Muscle of back (tissue), 11 donors: ENCODE results near the gene RASL12. TPM values are rescaled to one million over a fixed set of nuclear protein-coding genes. Genes with fewer than 3 reads are reported as not detected.
A peak's percentile ranks its signal among the peaks of the same experiment; 100 is the strongest.
"Not testable (repeated sequence)": the region's sequence is repeated elsewhere in the genome, so short reads cannot be mapped to it uniquely, and the experiment has no call there.

Source experiments
- DNase-seq, 3 donors: peaks; one replicate each; pipeline versions ENCODE4 v3.0.0 to v3.0.0-alpha.2; 2013
- polyA plus RNA-seq, 10 donors: library from polyadenylated mRNA; unstranded; fragments of 120-200 nt; gene quantifications; one replicate each; pipeline ENCODE4 v1.2.1, GENCODE V29; 2013; ENCODE audit not compliant: insufficient read length in 10 of 10

RASL12 gene
- polyA plus RNA-seq, 10 donors: 10.9 to 16.4 (median 12.7) TPM

- no peak for DNase-seq
These were observed 38.0 kb downstream of the RASL12 start for GRCh38 chr15:65029736-65030208.

GRCh38 chr15:65028921-65029735 is 38.7 kb downstream of the RASL12 start, which contains the start of gene MTFMT:
Gene MTFMT (minus strand): TSS chr15:65029639. CDS start chr15:65029613, 26 bp downstream.
- peak; percentile 81 to 94 (median 87) for DNase-seq

GRCh38 chr15:65028338-65028737 is 39.5 kb downstream of the RASL12 start:
- no peak for DNase-seq

DNA sequence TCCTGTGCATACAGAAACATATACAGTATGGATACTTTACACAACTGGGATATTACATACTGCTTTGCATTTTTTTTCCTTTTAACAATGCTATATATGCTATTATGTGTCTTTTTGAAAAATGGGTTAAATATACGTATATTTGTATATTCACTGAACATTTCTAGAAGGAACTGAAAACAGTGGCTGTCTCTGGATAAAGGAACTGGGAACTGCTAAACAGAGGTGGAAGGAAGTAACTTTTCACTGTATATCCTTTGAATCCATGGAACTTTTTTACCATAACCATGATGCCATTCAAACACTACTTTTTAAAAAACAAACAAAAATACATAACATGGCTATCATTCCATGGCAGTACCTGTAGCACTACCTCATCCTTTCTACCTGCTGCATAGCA is 40.2 kb downstream of the RASL12 start:
- DNase-seq: no peak

GRCh38 chr15:65026756-65027155 is 41.0 kb downstream of the RASL12 start:
- no peak for DNase-seq

DNA sequence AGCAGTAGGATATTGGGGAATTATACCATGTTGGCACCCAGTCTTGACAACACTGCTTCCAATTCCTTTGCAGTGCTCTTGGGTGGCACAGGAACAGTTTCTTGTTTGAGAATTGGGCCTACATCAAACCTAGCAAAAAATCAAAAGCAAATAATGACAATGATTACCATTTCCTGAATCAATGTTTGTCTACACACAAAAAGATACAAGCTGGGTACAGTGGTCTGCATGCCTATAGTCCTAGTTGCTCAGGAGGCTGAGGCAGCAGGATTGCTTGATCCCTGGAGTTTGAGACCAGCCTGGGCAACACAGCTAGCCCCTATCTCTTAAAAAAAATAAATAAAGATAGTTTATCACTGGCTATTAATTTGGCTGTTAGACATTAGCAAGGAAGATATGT is 46.3 kb downstream of the RASL12 start:
- no peak for DNase-seq

DNA sequence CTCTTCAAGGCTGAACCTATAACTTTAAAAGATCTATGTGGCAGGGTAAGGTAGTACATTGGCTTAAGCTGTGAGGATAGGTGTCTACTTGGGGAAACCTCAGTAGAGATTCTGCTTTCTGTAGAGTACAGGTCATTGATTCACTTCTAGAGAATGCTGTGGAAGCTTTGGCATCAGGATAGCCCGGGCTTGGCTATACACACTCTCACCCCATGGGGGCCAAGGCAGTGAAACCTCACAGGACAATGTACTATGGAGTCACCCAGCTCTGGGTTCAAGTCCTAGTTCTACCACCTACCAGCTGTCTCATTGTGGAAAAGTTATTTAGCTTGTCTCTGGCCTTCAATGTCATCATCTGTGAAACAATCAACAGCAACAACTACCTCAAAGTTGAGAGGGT is 47.4 kb downstream of the RASL12 start:
- DNase-seq: no peak

- not testable (repeated sequence) for DNase-seq
These were observed 56.6 kb downstream of the RASL12 start for GRCh38 chr15:65011198-65011597.

DNA sequence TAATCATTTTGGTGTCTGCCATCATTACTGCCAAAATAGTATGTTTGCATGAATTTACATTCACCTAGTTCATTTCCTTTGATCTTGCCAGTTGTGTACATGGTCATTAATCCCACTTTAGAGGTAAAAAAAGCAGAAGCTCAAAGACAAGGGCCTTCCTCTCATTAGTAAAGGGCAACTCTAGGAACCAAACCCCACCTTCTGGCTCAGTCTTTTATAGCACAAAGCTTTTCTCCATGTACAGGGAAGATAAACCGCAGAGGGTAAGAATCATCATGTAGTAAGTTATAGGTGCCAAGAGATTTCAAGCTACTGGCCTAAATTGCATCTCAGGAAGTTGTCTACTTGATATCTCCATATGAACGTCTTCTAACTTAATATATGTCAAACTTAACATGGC is 58.8 kb downstream of the RASL12 start:
- DNase-seq: peak in 1 of 3 donors; percentile 33

DNA sequence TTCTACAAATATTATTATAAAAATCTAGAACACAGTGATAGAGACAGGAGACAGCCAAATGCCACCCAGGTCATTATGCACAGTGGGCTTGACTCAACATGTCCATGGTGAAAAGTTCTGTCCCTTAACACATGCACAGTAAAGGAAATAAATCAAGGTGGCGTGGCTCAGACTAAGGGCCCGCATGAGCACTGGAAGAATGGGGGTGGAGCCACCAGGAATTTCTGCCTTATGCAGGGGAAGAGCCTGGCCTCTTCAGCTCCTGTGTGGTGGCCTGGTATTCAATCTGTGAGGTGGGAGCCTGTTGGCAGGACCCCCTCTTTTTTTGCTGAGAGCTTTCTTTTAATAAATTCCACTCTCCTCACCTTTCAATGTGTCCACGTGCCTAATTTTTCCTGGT is 60.9 kb downstream of the RASL12 start:
- no peak for DNase-seq

DNA sequence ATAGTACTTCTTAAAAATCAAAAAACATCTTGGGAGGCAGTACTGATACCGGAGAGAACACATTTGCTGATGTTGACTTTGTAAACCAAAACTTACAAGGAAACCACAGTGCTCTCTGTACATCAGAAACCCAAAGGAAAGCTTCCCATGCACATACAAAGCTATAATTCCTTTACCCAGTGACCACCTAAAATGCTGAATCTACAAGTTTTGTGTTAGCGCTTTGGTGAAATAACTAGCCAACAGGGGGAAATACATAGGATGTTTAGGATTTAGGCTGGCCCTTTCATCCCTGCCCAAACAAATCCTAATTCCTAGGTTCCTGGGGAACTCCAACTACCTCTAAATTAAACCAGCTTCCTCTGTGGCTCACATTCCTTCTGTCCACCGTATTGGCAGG is 62.8 kb downstream of the RASL12 start:
- no peak for DNase-seq

Other genes starting within 250 kb of the RASL12 start
- 10 to 100 TPM in 1 of 10 donors, 1 to 10 TPM in 9; 3.6 to 11.0 (median 6.1) TPM for gene PIF1, start 242.3 kb downstream of the RASL12 start, polyA plus RNA-seq
- 10 to 100 TPM; 12.7 to 17.2 (median 13.4) TPM for gene PLEKHO2, start 226.1 kb downstream of the RASL12 start, polyA plus RNA-seq
- gene ANKDD1A, start 156.1 kb downstream of the RASL12 start, polyA plus RNA-seq: 1 to 10 TPM; 3.1 to 9.9 (median 5.2) TPM
- gene SPG21, start 78.1 kb downstream of the RASL12 start, polyA plus RNA-seq: 10 to 100 TPM; 65.6 to 89.1 (median 80.8) TPM
- gene MTFMT, start 38.4 kb downstream of the RASL12 start, polyA plus RNA-seq: 10 to 100 TPM in 3 of 10 donors, 1 to 10 TPM in 7; 6.2 to 11.6 (median 9.2) TPM
- 1 to 10 TPM; 1.2 to 2.3 (median 1.6) TPM for gene SLC51B, start 22.6 kb downstream of the RASL12 start, polyA plus RNA-seq
- gene KBTBD13, start 8.8 kb upstream of the RASL12 start, polyA plus RNA-seq: 1 to 10 TPM in 8 of 10 donors, under 1 TPM in 2; 0.62 to 2.6 (median 1.5) TPM
- gene UBAP1L, start 47.2 kb upstream of the RASL12 start, polyA plus RNA-seq: 1 to 10 TPM; 2.4 to 6.6 (median 4.1) TPM
- gene PDCD7, start 65.8 kb upstream of the RASL12 start, polyA plus RNA-seq: 10 to 100 TPM; 15.7 to 26.6 (median 20.3) TPM
- 10 to 100 TPM; 35.5 to 46.6 (median 43.1) TPM for gene CLPX, start 117.4 kb upstream of the RASL12 start, polyA plus RNA-seq
- gene CILP, start 143.5 kb upstream of the RASL12 start, polyA plus RNA-seq: 10 to 100 TPM; 24.4 to 44.1 (median 33.0) TPM
- gene PARP16, start 218.9 kb upstream of the RASL12 start, polyA plus RNA-seq: 10 to 100 TPM in 9 of 10 donors, 1 to 10 TPM in 1; 9.3 to 14.1 (median 12.5) TPM
- gene RNU5A-1, start 228.1 kb upstream of the RASL12 start, polyA plus RNA-seq: not detected
- gene RNU5B-1, start 236.7 kb upstream of the RASL12 start, polyA plus RNA-seq: not detected